HEK293 (cell line): ENCODE results near the gene TBX4.

Source experiments
- CTCF ChIA-PET: fragments of 350-600 bp; formaldehyde crosslinking; extraction: SDS; loops from one replicate; lab custom pipeline; 2021; ENCODE audit warnings: antibody characterized with exemption; lab: Yijun Ruan, JAX
- POLR2A ChIA-PET: fragments of 300-600 bp; formaldehyde crosslinking; extraction: SDS; loops from one replicate; lab custom pipeline; 2020; ENCODE audit warnings: antibody characterized with exemption, inconsistent platforms; lab: Yijun Ruan, JAX
- H3K27ac ChIP-seq: fragments of 200-500 bp; sonication (Bioruptor generic); 2 replicates; pipeline ENCODE4 v1.5.1; 2014; ENCODE audit warnings: low read depth, low read length, control low read depth, inconsistent platforms; ENCODE audit errors: extremely low read depth
- H3K36me3 ChIP-seq, 2 experiments: fragments of 200-500 bp in 1 of 2; sonication (Bioruptor generic) in 1 of 2; 1 replicate in 1 of 2; 2 replicates in 1 of 2; pipeline ENCODE4 v1.5.1; 2014 to 2017; ENCODE audit warnings: inconsistent platforms in 2 of 2, low read length in 2 of 2; ENCODE audit not compliant: control insufficient read depth in 2 of 2, insufficient read depth in 1 of 2
- H3K4me1 ChIP-seq: fragments of 200-500 bp; sonication (Bioruptor generic); 2 replicates; pipeline ENCODE4 v1.5.1; 2014; ENCODE audit warnings: mild to moderate bottlenecking, low read length, inconsistent platforms; ENCODE audit not compliant: control insufficient read depth, insufficient read depth
- H3K4me3 ChIP-seq: 2 replicates; pipeline ENCODE4 v1.5.1; 2011; ENCODE audit warnings: low read depth, mild to moderate bottlenecking, control low read depth, low read length, moderate library complexity
- H3K9me3 ChIP-seq: fragments of 200-500 bp; sonication (Bioruptor generic); 2 replicates; pipeline ENCODE4 v1.5.1; 2014; ENCODE audit warnings: low read depth, low read length, inconsistent platforms; ENCODE audit not compliant: control insufficient read depth, insufficient read depth
- GFI1B ChIP-seq: fragments of 450-650 bp; formaldehyde crosslinking; IDR thresholded peaks from 2 replicates; pipeline ENCODE4 v1.5.1; 2016; ENCODE audit warnings: missing biosample characterization, missing genetic modification characterization
- KLF7 ChIP-seq: fragments of 450-650 bp; formaldehyde crosslinking; IDR thresholded peaks from 2 replicates; pipeline ENCODE4 v1.5.1; 2016; ENCODE audit warnings: missing biosample characterization, missing genetic modification characterization, borderline replicate concordance
- MEIS1 ChIP-seq: sonication (generic); formaldehyde crosslinking; IDR thresholded peaks from 2 replicates; pipeline ENCODE4 v1.8.1; 2022; ENCODE audit warnings: missing genetic modification reagents, mild to moderate bottlenecking, borderline replicate concordance
- SP2 ChIP-seq: fragments of 450-650 bp; formaldehyde crosslinking; IDR thresholded peaks from 2 replicates; pipeline ENCODE4 v1.5.1; 2016; ENCODE audit warnings: missing biosample characterization, missing genetic modification characterization
- ZEB2 ChIP-seq: fragments of 450-650 bp; formaldehyde crosslinking; IDR thresholded peaks from 2 replicates; pipeline ENCODE4 v1.5.1; 2016; ENCODE audit warnings: missing biosample characterization, missing genetic modification characterization
- ZNF114 ChIP-seq: fragments of 450-650 bp; formaldehyde crosslinking; IDR thresholded peaks from 2 replicates; pipeline ENCODE4 v1.5.0; 2017; ENCODE audit warnings: missing biosample characterization, missing genetic modification characterization
- ZNF132 ChIP-seq: fragments of 450-650 bp; formaldehyde crosslinking; IDR thresholded peaks from 2 replicates; pipeline ENCODE4 v1.5.1; 2017; ENCODE audit warnings: missing biosample characterization, missing genetic modification characterization, borderline replicate concordance
- ZNF184 ChIP-seq: fragments of 450-650 bp; IDR thresholded peaks from 2 replicates; pipeline ENCODE4 v1.5.1; 2018; ENCODE audit warnings: missing biosample characterization, mild to moderate bottlenecking, missing genetic modification characterization
- ZNF26 ChIP-seq: fragments of 450-650 bp; formaldehyde crosslinking; IDR thresholded peaks from 2 replicates; pipeline ENCODE4 v1.5.1; 2016; ENCODE audit warnings: missing biosample characterization, missing genetic modification characterization
- ZNF416 ChIP-seq: fragments of 450-650 bp; formaldehyde crosslinking; IDR thresholded peaks from 2 replicates; pipeline ENCODE4 v1.5.1; 2016; ENCODE audit warnings: missing biosample characterization, missing genetic modification characterization
- ZNF473 ChIP-seq: fragments of 450-650 bp; formaldehyde crosslinking; IDR thresholded peaks from 2 replicates; pipeline ENCODE4 v1.5.1; 2017; ENCODE audit warnings: missing biosample characterization, missing genetic modification characterization
- ZSCAN16 ChIP-seq: fragments of 450-650 bp; formaldehyde crosslinking; IDR thresholded peaks from 2 replicates; pipeline ENCODE4 v1.5.1; 2016; ENCODE audit warnings: missing biosample characterization, missing genetic modification characterization
- ZSCAN23 ChIP-seq: fragments of 450-650 bp; formaldehyde crosslinking; IDR thresholded peaks from 2 replicates; pipeline ENCODE4 v1.5.1; 2016; ENCODE audit warnings: missing biosample characterization, missing genetic modification characterization
- ZSCAN5A ChIP-seq: fragments of 450-650 bp; formaldehyde crosslinking; IDR thresholded peaks from 2 replicates; pipeline ENCODE4 v1.5.1; 2016; ENCODE audit warnings: missing biosample characterization, missing genetic modification characterization
- TF ChIP-seq, protein P1 (sequence below): fragments of 450-650 bp; formaldehyde crosslinking; conservative IDR thresholded peaks from 2 replicates; pipeline ENCODE4 v1.5.1; 2016; ENCODE audit warnings: low read depth, missing biosample characterization, missing genetic modification characterization
- TF ChIP-seq, protein P2 (sequence below): fragments of 450-650 bp; formaldehyde crosslinking; IDR thresholded peaks from 2 replicates; pipeline ENCODE4 v1.5.1; 2016; ENCODE audit warnings: missing biosample characterization, missing genetic modification characterization
- TF ChIP-seq, protein P3 (sequence below): fragments of 450-650 bp; formaldehyde crosslinking; IDR thresholded peaks from 2 replicates; pipeline ENCODE4 v1.5.1; 2016; ENCODE audit warnings: missing biosample characterization, missing genetic modification characterization
- TF ChIP-seq, protein P4 (sequence below): fragments of 450-650 bp; formaldehyde crosslinking; IDR thresholded peaks from 2 replicates; pipeline ENCODE4 v1.5.1; 2016; ENCODE audit warnings: missing biosample characterization, missing genetic modification characterization
- TF ChIP-seq, protein P5 (sequence below): fragments of 450-650 bp; formaldehyde crosslinking; IDR thresholded peaks from 2 replicates; pipeline ENCODE4 v1.5.1; 2016; ENCODE audit warnings: missing biosample characterization, missing genetic modification characterization

Gene TBX4

GRCh38 chr17:61474934-61475333, 22.7 kb downstream of the TBX4 start:
- ChIA-PET CTCF (no interaction called here), POLR2A (no interaction called here)
- no peaks in the 10 kb centered on the region for H3K36me3 ChIP-seq
- H3K4me1 ChIP-seq = no peaks in the 10 kb centered on the region
- no peak overlapping the region for H3K4me3 ChIP-seq
- H3K9me3 ChIP-seq = no peaks in the 10 kb centered on the region
- no peak overlapping the region for H3K27ac ChIP-seq
- TF ChIP-seq, protein P1, sequence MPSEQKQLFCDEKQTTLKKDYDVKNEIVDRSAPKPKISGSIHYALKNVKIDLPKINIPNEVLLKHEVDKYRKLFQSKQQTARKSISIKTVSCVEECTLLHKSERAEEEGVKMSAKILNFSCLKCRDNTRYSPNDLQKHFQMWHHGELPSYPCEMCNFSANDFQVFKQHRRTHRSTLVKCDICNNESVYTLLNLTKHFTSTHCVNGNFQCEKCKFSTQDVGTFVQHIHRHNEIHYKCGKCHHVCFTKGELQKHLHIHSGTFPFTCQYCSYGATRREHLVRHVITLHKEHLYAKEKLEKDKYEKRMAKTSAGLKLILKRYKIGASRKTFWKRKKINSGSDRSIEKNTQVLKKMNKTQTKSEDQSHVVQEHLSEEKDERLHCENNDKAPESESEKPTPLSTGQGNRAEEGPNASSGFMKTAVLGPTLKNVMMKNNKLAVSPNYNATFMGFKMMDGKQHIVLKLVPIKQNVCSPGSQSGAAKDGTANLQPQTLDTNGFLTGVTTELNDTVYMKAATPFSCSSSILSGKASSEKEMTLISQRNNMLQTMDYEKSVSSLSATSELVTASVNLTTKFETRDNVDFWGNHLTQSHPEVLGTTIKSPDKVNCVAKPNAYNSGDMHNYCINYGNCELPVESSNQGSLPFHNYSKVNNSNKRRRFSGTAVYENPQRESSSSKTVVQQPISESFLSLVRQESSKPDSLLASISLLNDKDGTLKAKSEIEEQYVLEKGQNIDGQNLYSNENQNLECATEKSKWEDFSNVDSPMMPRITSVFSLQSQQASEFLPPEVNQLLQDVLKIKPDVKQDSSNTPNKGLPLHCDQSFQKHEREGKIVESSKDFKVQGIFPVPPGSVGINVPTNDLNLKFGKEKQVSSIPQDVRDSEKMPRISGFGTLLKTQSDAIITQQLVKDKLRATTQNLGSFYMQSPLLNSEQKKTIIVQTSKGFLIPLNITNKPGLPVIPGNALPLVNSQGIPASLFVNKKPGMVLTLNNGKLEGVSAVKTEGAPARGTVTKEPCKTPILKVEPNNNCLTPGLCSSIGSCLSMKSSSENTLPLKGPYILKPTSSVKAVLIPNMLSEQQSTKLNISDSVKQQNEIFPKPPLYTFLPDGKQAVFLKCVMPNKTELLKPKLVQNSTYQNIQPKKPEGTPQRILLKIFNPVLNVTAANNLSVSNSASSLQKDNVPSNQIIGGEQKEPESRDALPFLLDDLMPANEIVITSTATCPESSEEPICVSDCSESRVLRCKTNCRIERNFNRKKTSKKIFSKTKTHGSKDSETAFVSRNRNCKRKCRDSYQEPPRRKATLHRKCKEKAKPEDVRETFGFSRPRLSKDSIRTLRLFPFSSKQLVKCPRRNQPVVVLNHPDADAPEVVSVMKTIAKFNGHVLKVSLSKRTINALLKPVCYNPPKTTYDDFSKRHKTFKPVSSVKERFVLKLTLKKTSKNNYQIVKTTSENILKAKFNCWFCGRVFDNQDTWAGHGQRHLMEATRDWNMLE = no peak
- TF ChIP-seq, protein P2, sequence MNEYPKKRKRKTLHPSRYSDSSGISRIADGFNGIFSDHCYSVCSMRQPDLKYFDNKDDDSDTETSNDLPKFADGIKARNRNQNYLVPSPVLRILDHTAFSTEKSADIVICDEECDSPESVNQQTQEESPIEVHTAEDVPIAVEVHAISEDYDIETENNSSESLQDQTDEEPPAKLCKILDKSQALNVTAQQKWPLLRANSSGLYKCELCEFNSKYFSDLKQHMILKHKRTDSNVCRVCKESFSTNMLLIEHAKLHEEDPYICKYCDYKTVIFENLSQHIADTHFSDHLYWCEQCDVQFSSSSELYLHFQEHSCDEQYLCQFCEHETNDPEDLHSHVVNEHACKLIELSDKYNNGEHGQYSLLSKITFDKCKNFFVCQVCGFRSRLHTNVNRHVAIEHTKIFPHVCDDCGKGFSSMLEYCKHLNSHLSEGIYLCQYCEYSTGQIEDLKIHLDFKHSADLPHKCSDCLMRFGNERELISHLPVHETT (tag by site-specific recombination) = no peak
- TF ChIP-seq, protein P3, sequence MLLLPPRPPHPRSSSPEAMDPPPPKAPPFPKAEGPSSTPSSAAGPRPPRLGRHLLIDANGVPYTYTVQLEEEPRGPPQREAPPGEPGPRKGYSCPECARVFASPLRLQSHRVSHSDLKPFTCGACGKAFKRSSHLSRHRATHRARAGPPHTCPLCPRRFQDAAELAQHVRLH = no peak
- TF ChIP-seq ZEB2 (no peak), MEIS1 (CRISPR knock-in tag) (no peak), ZNF473 (tag by site-specific recombination) (no peak), SP2 (tag by site-specific recombination) (no peak), ZNF132 (no peak), ZNF114 (tag by site-specific recombination) (no peak), KLF7 (tag by site-specific recombination) (no peak), GFI1B (tag by site-specific recombination) (no peak), ZSCAN16 (tag by site-specific recombination) (no peak), ZNF416 (tag by site-specific recombination) (no peak), ZNF26 (tag by site-specific recombination) (no peak), ZSCAN5A (no peak), ZNF184 (tag by site-specific recombination) (no peak), ZSCAN23 (tag by site-specific recombination) (no peak)
- TF ChIP-seq, protein P4, sequence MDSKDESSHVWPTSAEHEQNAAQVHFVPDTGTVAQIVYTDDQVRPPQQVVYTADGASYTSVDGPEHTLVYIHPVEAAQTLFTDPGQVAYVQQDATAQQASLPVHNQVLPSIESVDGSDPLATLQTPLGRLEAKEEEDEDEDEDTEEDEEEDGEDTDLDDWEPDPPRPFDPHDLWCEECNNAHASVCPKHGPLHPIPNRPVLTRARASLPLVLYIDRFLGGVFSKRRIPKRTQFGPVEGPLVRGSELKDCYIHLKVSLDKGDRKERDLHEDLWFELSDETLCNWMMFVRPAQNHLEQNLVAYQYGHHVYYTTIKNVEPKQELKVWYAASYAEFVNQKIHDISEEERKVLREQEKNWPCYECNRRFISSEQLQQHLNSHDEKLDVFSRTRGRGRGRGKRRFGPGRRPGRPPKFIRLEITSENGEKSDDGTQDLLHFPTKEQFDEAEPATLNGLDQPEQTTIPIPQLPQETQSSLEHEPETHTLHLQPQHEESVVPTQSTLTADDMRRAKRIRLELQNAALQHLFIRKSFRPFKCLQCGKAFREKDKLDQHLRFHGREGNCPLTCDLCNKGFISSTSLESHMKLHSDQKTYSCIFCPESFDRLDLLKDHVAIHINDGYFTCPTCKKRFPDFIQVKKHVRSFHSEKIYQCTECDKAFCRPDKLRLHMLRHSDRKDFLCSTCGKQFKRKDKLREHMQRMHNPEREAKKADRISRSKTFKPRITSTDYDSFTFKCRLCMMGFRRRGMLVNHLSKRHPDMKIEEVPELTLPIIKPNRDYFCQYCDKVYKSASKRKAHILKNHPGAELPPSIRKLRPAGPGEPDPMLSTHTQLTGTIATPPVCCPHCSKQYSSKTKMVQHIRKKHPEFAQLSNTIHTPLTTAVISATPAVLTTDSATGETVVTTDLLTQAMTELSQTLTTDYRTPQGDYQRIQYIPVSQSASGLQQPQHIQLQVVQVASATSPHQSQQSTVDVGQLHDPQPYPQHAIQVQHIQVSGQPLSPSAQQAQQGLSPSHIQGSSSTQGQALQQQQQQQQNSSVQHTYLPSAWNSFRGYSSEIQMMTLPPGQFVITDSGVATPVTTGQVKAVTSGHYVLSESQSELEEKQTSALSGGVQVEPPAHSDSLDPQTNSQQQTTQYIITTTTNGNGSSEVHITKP = no peak
- TF ChIP-seq, protein P5, sequence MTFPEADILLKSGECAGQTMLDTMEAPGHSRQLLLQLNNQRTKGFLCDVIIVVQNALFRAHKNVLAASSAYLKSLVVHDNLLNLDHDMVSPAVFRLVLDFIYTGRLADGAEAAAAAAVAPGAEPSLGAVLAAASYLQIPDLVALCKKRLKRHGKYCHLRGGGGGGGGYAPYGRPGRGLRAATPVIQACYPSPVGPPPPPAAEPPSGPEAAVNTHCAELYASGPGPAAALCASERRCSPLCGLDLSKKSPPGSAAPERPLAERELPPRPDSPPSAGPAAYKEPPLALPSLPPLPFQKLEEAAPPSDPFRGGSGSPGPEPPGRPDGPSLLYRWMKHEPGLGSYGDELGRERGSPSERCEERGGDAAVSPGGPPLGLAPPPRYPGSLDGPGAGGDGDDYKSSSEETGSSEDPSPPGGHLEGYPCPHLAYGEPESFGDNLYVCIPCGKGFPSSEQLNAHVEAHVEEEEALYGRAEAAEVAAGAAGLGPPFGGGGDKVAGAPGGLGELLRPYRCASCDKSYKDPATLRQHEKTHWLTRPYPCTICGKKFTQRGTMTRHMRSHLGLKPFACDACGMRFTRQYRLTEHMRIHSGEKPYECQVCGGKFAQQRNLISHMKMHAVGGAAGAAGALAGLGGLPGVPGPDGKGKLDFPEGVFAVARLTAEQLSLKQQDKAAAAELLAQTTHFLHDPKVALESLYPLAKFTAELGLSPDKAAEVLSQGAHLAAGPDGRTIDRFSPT (tag by site-specific recombination) = no peak
